ENCODE data around the gene EVI5L.

EVI5L gene

GRCh38 chr19:7862413-7862951 lies 32.5 kb downstream of the EVI5L start:
- DNase-seq = no peak

GRCh38 chr19:7863157-7863970 lies 33.3 kb downstream of the EVI5L start:
- DNase-seq = no peak

GRCh38 chr19:7863971-7864689 lies 34.1 kb downstream of the EVI5L start:
- no peak for DNase-seq

GRCh38 chr19:7864690-7865074 lies 34.7 kb downstream of the EVI5L start:
- no peak for DNase-seq

- no peak for DNase-seq
Observed at GRCh38 chr19:7865262-7865911, 35.4 kb downstream of the EVI5L start.

GRCh38 chr19:7866399-7867091 lies 36.5 kb downstream of the EVI5L start:
- no peak for DNase-seq

GRCh38 chr19:7867092-7867844 lies 37.2 kb downstream of the EVI5L start:
- DNase-seq = no peak

- DNase-seq = no peak
Observed at GRCh38 chr19:7868326-7868670, 38.3 kb downstream of the EVI5L start.

GRCh38 chr19:7868671-7869452 lies 38.8 kb downstream of the EVI5L start:
- no peak for DNase-seq

GRCh38 chr19:7869453-7869909 lies 39.5 kb downstream of the EVI5L start:
- DNase-seq = no peak

GRCh38 chr19:7869910-7870511 lies 40.0 kb downstream of the EVI5L start:
- DNase-seq = no peak

- no peak for DNase-seq
Observed at GRCh38 chr19:7870571-7871436, 40.8 kb downstream of the EVI5L start.

GRCh38 chr19:7871437-7872305 lies 41.7 kb downstream of the EVI5L start:
- DNase-seq = no peak

- no peak for DNase-seq
Observed at GRCh38 chr19:7872306-7873204, 42.5 kb downstream of the EVI5L start.

- no peak for DNase-seq
Observed at GRCh38 chr19:7873304-7874075, 43.5 kb downstream of the EVI5L start.

- DNase-seq = no peak
Observed at GRCh38 chr19:7874076-7874896, 44.3 kb downstream of the EVI5L start, which contains the start of gene PRR36. Gene PRR36, minus strand, starts transcription at chr19:7874390. Its CDS starts 701 bp downstream, at chr19:7873689.

Measured in cortex of kidney (tissue), 1 donor.